OCI-LY7 (cell line): ENCODE measurements around the gene ATP5PD. TPM values are rescaled to one million over a fixed set of nuclear protein-coding genes. Genes with fewer than 3 reads are reported as not detected.
"Not testable (repeated sequence)": the region's sequence is repeated elsewhere in the genome, so short reads cannot be mapped to it uniquely, and the experiment has no call there.

Experiments used
- BruUV-seq: library from RNA; stranded (reverse); fragments of 400-500 nt; replicated peaks from 2 replicates; lab custom pipeline; 2021; lab: Mats Ljungman, UMichigan
- CTCF ChIA-PET: fragments of 300-600 bp; sonication (Branson Sonifier 250); formaldehyde crosslinking; loops from one replicate; lab custom pipeline; 2022; ENCODE audit warnings: antibody characterized with exemption; ENCODE audit not compliant: unreplicated experiment; lab: Charles Lee
- POLR2A ChIA-PET: fragments of 300-600 bp; sonication (Branson Sonifier 250); formaldehyde crosslinking; loops from one replicate; lab custom pipeline; 2022; ENCODE audit warnings: antibody characterized with exemption; lab: Charles Lee
- DNase-seq: peaks from one replicate; pipeline ENCODE4 v3.0.0-alpha.2; 2015; ENCODE audit warnings: low spot score
- H2AFZ ChIP-seq: fragments of 200-600 bp; sonication (generic), shearing (Covaris generic); 2 replicates; pipeline ENCODE4 v1.6.1; 2014; ENCODE audit warnings: mild to moderate bottlenecking, antibody characterized with exemption, low read length, moderate library complexity
- H3K27ac ChIP-seq: fragments of 200-600 bp; sonication (generic); 2 replicates; pipeline ENCODE4 v1.5.1; 2014; ENCODE audit warnings: mixed run types, low read depth, mild to moderate bottlenecking, moderate library complexity, low read length, inconsistent platforms; ENCODE audit not compliant: poor library complexity, severe bottlenecking
- H3K36me3 ChIP-seq: fragments of 200-600 bp; sonication (generic); 2 replicates; pipeline ENCODE4 v1.6.1; 2014; ENCODE audit warnings: mild to moderate bottlenecking, antibody characterized with exemption, low read length, moderate library complexity, mixed read lengths; ENCODE audit not compliant: insufficient read depth
- H3K4me1 ChIP-seq: fragments of 200-600 bp; sonication (generic); 2 replicates; pipeline ENCODE4 v1.5.1; 2014; ENCODE audit warnings: mild to moderate bottlenecking, low read length; ENCODE audit not compliant: insufficient read depth, poor library complexity, severe bottlenecking
- H3K4me2 ChIP-seq: fragments of 200-600 bp; sonication (generic); 2 replicates; pipeline ENCODE4 v1.6.1; 2014; ENCODE audit warnings: mild to moderate bottlenecking, low read length
- H3K4me3 ChIP-seq: fragments of 200-600 bp; sonication (generic); 2 replicates; pipeline ENCODE4 v1.5.1; 2014; ENCODE audit warnings: mild to moderate bottlenecking, low read depth, low read length; ENCODE audit not compliant: poor library complexity, severe bottlenecking
- H3K79me2 ChIP-seq: fragments of 200-600 bp; sonication (generic); 2 replicates; pipeline ENCODE4 v1.6.1; 2016; ENCODE audit warnings: low read depth, mild to moderate bottlenecking, low read length, moderate library complexity, mixed read lengths; ENCODE audit not compliant: insufficient read depth
- H3K9me2 ChIP-seq: fragments of 200-600 bp; sonication (generic); 2 replicates; pipeline ENCODE4 v1.6.1; 2016; ENCODE audit warnings: mild to moderate bottlenecking, low read length, mixed read lengths; ENCODE audit not compliant: insufficient read depth
- H3K9me3 ChIP-seq: fragments of 200-600 bp; sonication (generic); 2 replicates; pipeline ENCODE4 v1.6.1; 2014; ENCODE audit warnings: mild to moderate bottlenecking, mixed run types, low read length, mixed read lengths
- H4K20me1 ChIP-seq: fragments of 200-600 bp; sonication (generic); 2 replicates; pipeline ENCODE4 v1.6.1; 2014; ENCODE audit warnings: mild to moderate bottlenecking, antibody characterized with exemption, low read length, moderate library complexity, mixed read lengths; ENCODE audit not compliant: insufficient read depth
- CTCF ChIP-seq: fragments of 200-600 bp; sonication (generic); conservative IDR thresholded peaks from 2 replicates; pipeline ENCODE4 v1.5.1; 2014; ENCODE audit warnings: mild to moderate bottlenecking, antibody characterized with exemption, low read length, moderate library complexity, mixed read lengths
- EZH2phosphoT487 ChIP-seq: fragments of 200-600 bp; sonication (generic); IDR thresholded peaks from 2 replicates; pipeline ENCODE4 v1.6.1; 2018; ENCODE audit warnings: low read depth, borderline replicate concordance, mild to moderate bottlenecking, mixed run types, antibody characterized with exemption, low read length, moderate library complexity, mixed read lengths
- intact Hi-C: fragments of 100-400 bp; cut with micrococcal nuclease; formaldehyde crosslinking; loops from one replicate; pipeline ENCODE4 v1.10.0; 2022; ENCODE audit not compliant: unreplicated experiment
- total RNA-seq, 2 experiments: library from RNA; depleted of rRNA in 1 of 2; stranded (reverse); fragments of >200 nt in 1 of 2; shearing (Covaris generic) in 1 of 2; gene quantifications; 2 replicates each; pipeline ENCODE4 v1.2.3, GENCODE V29; 2014 to 2022

The ATP5PD gene
- total RNA-seq, 2 experiments from 2014 or later, result 301 to 317 TPM

- H3K36me3 ChIP-seq, result no peaks in the 10 kb centered on the region
- TF ChIP-seq CTCF (no peak), EZH2phosphoT487 (no peak)
- no peak overlapping the region for H3K27ac ChIP-seq
- POLR2A ChIA-PET, result no interaction called here
- H4K20me1 ChIP-seq, result no peaks in the 10 kb centered on the region
- no peak overlapping the region for H3K4me3 ChIP-seq
- no peaks in the 10 kb centered on the region for H3K9me2 ChIP-seq
- no peak for DNase-seq
- no peaks in the 10 kb centered on the region for H3K79me2 ChIP-seq
- H3K4me2 ChIP-seq, result no peak overlapping the region
- CTCF ChIA-PET, result no interaction called here
- intact Hi-C loops, result no loop called here
- H3K9me3 ChIP-seq, result no peaks in the 10 kb centered on the region
- no peaks in the 10 kb centered on the region for H3K4me1 ChIP-seq
- BruUV-seq, result no TSS peak
- no peak overlapping the region for H2AFZ ChIP-seq
Measured at GRCh38 chr17:75074532-75074931, 27.8 kb upstream of the ATP5PD start.

DNA sequence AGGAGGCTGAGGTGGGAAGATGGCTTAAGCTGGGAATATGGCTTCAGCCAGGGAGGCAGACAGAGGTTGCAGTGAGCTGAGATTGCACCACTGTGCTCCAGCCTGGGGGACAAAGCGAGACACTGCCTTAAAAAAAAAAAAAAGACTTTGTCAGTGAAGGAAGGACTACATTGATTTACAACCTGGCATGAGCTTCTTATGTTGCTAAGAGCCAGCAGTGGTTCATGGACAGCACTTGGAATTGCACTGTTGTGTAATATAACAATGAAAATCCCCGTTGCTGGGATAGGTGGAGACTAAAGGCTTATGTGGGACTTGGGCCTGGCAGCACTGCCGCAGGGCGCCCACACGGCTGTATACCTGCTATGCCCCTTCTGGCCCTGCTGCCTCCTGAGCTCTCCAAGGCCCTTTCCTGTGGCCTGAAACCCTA is 26.9 kb upstream of the ATP5PD start:
- no peak for DNase-seq
- Histone ChIP-seq H3K27ac (no peak overlapping the region), H3K4me3 (no peak overlapping the region), H3K36me3 (no peaks in the 10 kb centered on the region), H3K9me3 (no peaks in the 10 kb centered on the region), H4K20me1 (no peaks in the 10 kb centered on the region), H3K4me1 (no peaks in the 10 kb centered on the region), H3K9me2 (no peaks in the 10 kb centered on the region), H3K4me2 (no peak overlapping the region), H3K79me2 (no peaks in the 10 kb centered on the region), H2AFZ (no peak overlapping the region)
- no TSS peak for BruUV-seq
- ChIA-PET CTCF (no interaction called here), POLR2A (interaction anchor here (0.7 to 1.3 kb wide), 3 partner anchors 31 to 1260 kb away, joined by 3 read pairs; no protein-coding TSS in a partner anchor)
- TF ChIP-seq CTCF (no peak), EZH2phosphoT487 (no peak)
- intact Hi-C loops, result no loop called here

DNA sequence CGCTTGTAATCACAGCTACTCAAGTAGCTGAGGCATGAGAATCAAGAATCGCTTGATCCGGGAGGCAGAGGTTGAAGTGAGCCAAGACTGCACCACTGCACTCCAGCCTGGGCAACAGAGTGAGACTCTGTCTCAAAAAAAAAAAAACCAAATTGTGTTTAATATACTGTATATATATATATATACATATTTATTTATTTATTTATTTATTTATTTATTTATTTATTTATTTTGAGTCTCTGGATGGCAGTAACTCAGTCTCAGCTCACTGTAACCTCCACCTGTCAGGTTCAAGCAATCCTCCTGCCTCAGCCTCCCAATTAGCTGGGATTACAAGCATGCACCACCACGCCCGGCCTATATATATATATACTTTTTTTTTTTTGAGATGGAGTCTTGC is 26.1 kb upstream of the ATP5PD start:
- H2AFZ ChIP-seq, H3K4me3 ChIP-seq, H3K27ac ChIP-seq, H3K9me2 ChIP-seq, H3K4me2 ChIP-seq, H3K9me3 ChIP-seq, H3K4me1 ChIP-seq, intact Hi-C loops, CTCF ChIA-PET, H3K79me2 ChIP-seq, H4K20me1 ChIP-seq, DNase-seq, H3K36me3 ChIP-seq, BruUV-seq: not testable (repeated sequence)
- POLR2A ChIA-PET, result interaction anchor here (0.7 to 1.3 kb wide), 4 partner anchors 30 to 1259 kb away, joined by 3 read pairs; no protein-coding TSS in a partner anchor

GRCh38 chr17:75071478-75072271 is 24.9 kb upstream of the ATP5PD start:
- H3K79me2 ChIP-seq, DNase-seq, H3K9me2 ChIP-seq, H3K9me3 ChIP-seq, CTCF ChIA-PET, H3K4me2 ChIP-seq, H3K36me3 ChIP-seq, H3K4me3 ChIP-seq, H3K4me1 ChIP-seq, H2AFZ ChIP-seq, intact Hi-C loops, H3K27ac ChIP-seq, BruUV-seq, H4K20me1 ChIP-seq: not testable (repeated sequence)
- POLR2A ChIA-PET, result interaction anchor here (0.9 kb wide), 1 partner anchor 11 kb away, joined by 3 read pairs; no protein-coding TSS in a partner anchor
